Cardiac muscle cell (in vitro differentiated cells and primary cell): ENCODE data around the gene REV3L. TPM values are rescaled to one million over a fixed set of nuclear protein-coding genes. Genes with fewer than 3 reads are reported as not detected.
A peak's percentile ranks its signal among the peaks of the same experiment; 100 is the strongest.

ENCODE experiments used
- DNase-seq, 2 donors: peaks; one replicate each; pipeline versions ENCODE4 v3.0.0 to v3.0.0-alpha.2; 2010 to 2017; ENCODE audit warnings: low read depth in 1 of 2, low spot score in 1 of 2
- H3K27ac ChIP-seq: fragments of 200-600 bp; sonication (generic); 2 replicates; pipeline ENCODE4 v1.5.1; 2016
- H3K27me3 ChIP-seq: fragments of 200-600 bp; sonication (generic); 2 replicates; pipeline ENCODE4 v1.6.0; 2016; ENCODE audit warnings: control low read depth
- H3K36me3 ChIP-seq: fragments of 200-600 bp; sonication (generic); 2 replicates; pipeline ENCODE4 v1.5.1; 2016; ENCODE audit warnings: control low read depth
- H3K4me1 ChIP-seq: fragments of 200-600 bp; sonication (generic); 2 replicates; pipeline ENCODE4 v1.8.1; 2017; ENCODE audit warnings: low read depth, mild to moderate bottlenecking, mixed run types
- H3K4me3 ChIP-seq: fragments of 200-600 bp; sonication (generic); 2 replicates; pipeline ENCODE4 v1.5.1; 2016; ENCODE audit warnings: mild to moderate bottlenecking
- H3K9me3 ChIP-seq: fragments of 200-600 bp; sonication (generic); 2 replicates; pipeline ENCODE4 v1.5.1; 2017; ENCODE audit warnings: low read depth, mild to moderate bottlenecking, control low read depth
- polyA plus RNA-seq: library from polyadenylated mRNA; unstranded; fragments of >200 nt; fragmentation: Nextera tagmentation; extraction: Ambion mirVana; gene quantifications from 2 replicates; pipeline ENCODE4 v1.2.1, GENCODE V29; 2016
- total RNA-seq: library from RNA; depleted of rRNA; stranded (reverse); fragments of >200 nt; gene quantifications from 2 replicates; pipeline ENCODE4 v1.2.3, GENCODE V29; 2016
- TF ChIP-seq, protein P1 (sequence below): IDR thresholded peaks from 2 replicates; pipeline ENCODE4 v1.5.1; 2012; ENCODE audit warnings: low read depth, mild to moderate bottlenecking, low read length

The REV3L gene
- total and polyA plus RNA-seq, 2 experiments from 2014 or later: 18.1 to 23.3 TPM

GRCh38 chr6:111411978-111412566, 70.9 kb downstream of the REV3L start:
- Histone ChIP-seq H3K9me3 (no peaks in the 10 kb centered on the region), H3K27me3 (no peaks in the 10 kb centered on the region), H3K4me1 (peaks cover 5% of the 10 kb centered on the region), H3K4me3 (no peak overlapping the region), H3K36me3 (no peaks in the 10 kb centered on the region), H3K27ac (no peak overlapping the region)
- TF ChIP-seq, protein P1, sequence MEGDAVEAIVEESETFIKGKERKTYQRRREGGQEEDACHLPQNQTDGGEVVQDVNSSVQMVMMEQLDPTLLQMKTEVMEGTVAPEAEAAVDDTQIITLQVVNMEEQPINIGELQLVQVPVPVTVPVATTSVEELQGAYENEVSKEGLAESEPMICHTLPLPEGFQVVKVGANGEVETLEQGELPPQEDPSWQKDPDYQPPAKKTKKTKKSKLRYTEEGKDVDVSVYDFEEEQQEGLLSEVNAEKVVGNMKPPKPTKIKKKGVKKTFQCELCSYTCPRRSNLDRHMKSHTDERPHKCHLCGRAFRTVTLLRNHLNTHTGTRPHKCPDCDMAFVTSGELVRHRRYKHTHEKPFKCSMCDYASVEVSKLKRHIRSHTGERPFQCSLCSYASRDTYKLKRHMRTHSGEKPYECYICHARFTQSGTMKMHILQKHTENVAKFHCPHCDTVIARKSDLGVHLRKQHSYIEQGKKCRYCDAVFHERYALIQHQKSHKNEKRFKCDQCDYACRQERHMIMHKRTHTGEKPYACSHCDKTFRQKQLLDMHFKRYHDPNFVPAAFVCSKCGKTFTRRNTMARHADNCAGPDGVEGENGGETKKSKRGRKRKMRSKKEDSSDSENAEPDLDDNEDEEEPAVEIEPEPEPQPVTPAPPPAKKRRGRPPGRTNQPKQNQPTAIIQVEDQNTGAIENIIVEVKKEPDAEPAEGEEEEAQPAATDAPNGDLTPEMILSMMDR: no peak
- no peak for DNase-seq

GRCh38 chr6:111411046-111411445, 72.0 kb downstream of the REV3L start:
- peak in 1 of 2 donors; percentile 10 for DNase-seq
- Histone ChIP-seq H3K36me3 (no peaks in the 10 kb centered on the region), H3K27ac (no peak overlapping the region), H3K4me1 (no peaks in the 10 kb centered on the region), H3K9me3 (no peaks in the 10 kb centered on the region), H3K4me3 (no peak overlapping the region), H3K27me3 (no peaks in the 10 kb centered on the region)
- TF ChIP-seq, protein P1: no peak

DNA sequence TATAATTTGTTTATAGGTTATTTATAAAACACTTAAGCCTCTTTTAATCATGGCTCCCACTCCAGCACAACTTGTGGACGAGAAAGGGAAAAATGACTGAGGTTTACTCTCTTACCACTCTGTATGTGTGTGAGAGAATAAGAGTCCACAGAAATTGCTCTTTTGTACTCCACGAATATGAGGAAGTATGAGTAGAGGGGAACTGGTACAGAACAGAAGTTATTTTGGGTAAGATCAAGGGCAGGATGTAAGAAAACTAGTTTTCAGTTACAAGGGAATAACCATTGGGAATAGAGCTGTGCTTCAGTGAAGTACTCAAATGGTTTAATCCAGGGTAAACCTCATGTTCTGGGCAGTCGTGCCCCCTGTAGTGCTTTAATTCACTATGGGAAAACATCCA, 72.6 kb downstream of the REV3L start:
- Histone ChIP-seq H3K4me1 (no peaks in the 10 kb centered on the region), H3K9me3 (no peaks in the 10 kb centered on the region), H3K4me3 (no peak overlapping the region), H3K27me3 (no peaks in the 10 kb centered on the region), H3K27ac (no peak overlapping the region), H3K36me3 (peaks cover under 1% of the 10 kb centered on the region)
- TF ChIP-seq, protein P1: no peak
- no peak for DNase-seq

DNA sequence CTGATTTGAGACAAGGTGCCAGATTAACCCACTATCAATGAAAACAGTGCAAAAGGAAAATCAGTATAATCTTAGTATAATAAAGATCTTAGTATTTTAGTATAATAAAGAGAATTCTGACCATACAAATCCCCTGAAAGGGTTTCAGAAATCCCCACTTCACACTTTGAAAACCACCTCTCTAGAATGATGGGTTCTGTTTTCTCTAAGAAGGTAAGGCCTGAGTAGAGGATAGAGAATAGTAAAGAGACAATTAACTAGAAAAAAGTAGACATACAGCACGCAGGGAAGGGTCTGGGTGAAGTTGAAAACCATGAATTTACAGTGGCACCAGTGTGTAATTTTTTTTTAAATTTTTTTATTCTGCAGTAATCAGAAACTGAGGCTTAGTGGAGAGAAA, 73.6 kb downstream of the REV3L start:
- no peak overlapping the region for H3K27ac ChIP-seq
- peaks cover 9% of the 10 kb centered on the region for H3K36me3 ChIP-seq
- DNase-seq: no peak
- H3K27me3 ChIP-seq: no peaks in the 10 kb centered on the region
- no peaks in the 10 kb centered on the region for H3K4me1 ChIP-seq
- no peak overlapping the region for H3K4me3 ChIP-seq
- H3K9me3 ChIP-seq: no peaks in the 10 kb centered on the region
- TF ChIP-seq, protein P1: no peak

GRCh38 chr6:111407686-111408085, 75.3 kb downstream of the REV3L start:
- Histone ChIP-seq H3K4me3 (no peak overlapping the region), H3K4me1 (no peaks in the 10 kb centered on the region), H3K27me3 (no peaks in the 10 kb centered on the region), H3K27ac (no peak overlapping the region), H3K36me3 (peaks cover 25% of the 10 kb centered on the region), H3K9me3 (no peaks in the 10 kb centered on the region)
- DNase-seq: no peak
- TF ChIP-seq, protein P1: no peak
